Left lobe of liver (tissue), 2 donors: ENCODE results near the gene VIPR2. TPM values are rescaled to one million over a fixed set of nuclear protein-coding genes. Genes with fewer than 3 reads are reported as not detected.

Experiments used
- ATAC-seq: fragments of 200-7000 bp; cut with Tn5 transposase; one replicate; pipeline ENCODE4 v1.9.1; 2020; ENCODE audit warnings: mild to moderate bottlenecking, moderate library complexity
- DNase-seq: peaks from one replicate; pipeline ENCODE4 v3.0.0-alpha.2; 2020; ENCODE audit warnings: low spot score
- total RNA-seq: library from RNA; stranded (reverse); gene quantifications from one replicate; pipeline ENCODE4 v1.2.1, GENCODE V29; 2021
- donor health status: DM: no; HTN: no; CAD: no; lungs with moderate emphysema.
- donor health status: DM: no; HTN: yes; CAD: no.

The VIPR2 gene
- total RNA-seq, 1 donor from 2014 or later = 0.28 TPM

DNA sequence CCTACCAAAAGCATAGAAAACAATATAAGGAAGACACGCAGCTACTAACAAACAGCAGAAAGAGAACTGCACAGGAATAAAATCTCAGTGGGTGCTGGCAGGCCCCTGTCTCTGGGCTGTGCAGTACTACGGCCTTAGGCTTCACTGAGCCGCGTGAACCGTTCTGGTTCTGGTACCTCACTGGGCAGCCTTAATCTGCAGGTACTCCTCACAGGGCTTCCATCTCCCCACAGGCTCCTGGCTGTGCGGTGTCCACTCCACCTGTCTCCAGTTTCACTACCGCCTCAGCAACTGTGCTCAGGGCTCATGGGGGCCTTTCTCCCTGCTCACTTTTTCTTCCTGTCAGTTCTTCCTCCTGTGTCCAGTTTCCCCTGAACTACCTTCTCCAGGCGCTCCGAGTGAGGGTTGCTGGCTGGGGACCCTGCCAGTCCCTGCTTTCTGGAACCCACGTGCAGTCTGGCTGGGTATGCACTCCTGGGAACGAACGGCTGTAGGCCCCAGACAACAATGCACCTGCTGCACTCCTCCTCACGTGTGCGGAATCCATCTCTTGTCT lies 75.7 kb downstream of the VIPR2 start:
- no peak for ATAC-seq
- no peak for DNase-seq

GRCh38 chr7:159068488-159068811 lies 76.2 kb downstream of the VIPR2 start:
- ATAC-seq = peak; percentile 56

DNA sequence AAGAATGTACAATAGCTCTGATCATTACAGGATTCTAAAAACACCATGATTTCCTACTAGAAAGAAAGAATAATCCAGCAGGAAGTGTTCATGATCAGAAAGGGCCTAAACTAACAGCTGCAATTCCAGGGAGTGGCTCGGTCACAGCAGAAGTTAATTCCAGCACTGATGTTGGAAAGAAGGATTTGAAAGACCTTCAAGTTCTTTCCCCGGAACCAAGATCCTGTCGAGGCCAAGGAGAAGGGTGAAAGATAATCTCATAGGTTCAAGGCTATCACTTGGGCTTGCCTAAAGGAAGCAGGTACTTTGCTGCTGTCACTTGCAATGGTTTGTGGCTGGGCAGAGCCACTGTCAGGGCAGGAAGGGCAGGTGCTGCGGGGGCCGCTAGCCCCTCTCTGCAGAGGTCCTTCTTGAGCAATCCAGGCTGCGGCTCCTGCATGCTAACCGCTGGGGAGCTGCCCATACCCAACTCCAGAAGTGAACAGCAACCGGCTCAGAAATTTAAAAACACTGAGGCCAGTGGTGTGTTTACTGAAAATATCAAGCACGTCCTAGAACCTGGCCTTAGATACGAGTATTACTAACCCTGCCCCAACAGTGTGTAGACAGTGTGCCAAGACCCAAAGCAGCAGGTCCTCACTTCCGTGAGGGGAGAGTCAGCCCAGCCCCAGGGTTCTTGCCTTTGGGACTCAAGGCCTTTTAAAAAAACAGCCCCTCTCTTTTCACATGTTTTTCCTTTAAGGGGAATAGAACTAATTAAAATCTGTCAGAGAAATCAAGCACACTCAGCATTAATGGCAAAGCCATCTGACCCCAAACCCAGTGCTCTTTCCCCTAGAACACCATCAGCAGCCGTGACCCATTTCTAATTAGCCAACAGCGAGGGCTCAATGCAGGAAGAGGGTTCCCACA lies 76.8 kb downstream of the VIPR2 start:
- DNase-seq (no peak), ATAC-seq (no peak)

More at GRCh38 chr7:159068488-159068811, 76.2 kb downstream of the VIPR2 start:
- no peak for DNase-seq

GRCh38 chr7:159066816-159067575 lies 77.7 kb downstream of the VIPR2 start:
- no peak for ATAC-seq
- DNase-seq = no peak

GRCh38 chr7:159065852-159066480 lies 78.7 kb downstream of the VIPR2 start:
- DNase-seq (no peak), ATAC-seq (no peak)

GRCh38 chr7:159064816-159065510 lies 79.7 kb downstream of the VIPR2 start:
- DNase-seq (no peak), ATAC-seq (no peak)

GRCh38 chr7:159064121-159064815 lies 80.4 kb downstream of the VIPR2 start:
- ATAC-seq = no peak

DNA sequence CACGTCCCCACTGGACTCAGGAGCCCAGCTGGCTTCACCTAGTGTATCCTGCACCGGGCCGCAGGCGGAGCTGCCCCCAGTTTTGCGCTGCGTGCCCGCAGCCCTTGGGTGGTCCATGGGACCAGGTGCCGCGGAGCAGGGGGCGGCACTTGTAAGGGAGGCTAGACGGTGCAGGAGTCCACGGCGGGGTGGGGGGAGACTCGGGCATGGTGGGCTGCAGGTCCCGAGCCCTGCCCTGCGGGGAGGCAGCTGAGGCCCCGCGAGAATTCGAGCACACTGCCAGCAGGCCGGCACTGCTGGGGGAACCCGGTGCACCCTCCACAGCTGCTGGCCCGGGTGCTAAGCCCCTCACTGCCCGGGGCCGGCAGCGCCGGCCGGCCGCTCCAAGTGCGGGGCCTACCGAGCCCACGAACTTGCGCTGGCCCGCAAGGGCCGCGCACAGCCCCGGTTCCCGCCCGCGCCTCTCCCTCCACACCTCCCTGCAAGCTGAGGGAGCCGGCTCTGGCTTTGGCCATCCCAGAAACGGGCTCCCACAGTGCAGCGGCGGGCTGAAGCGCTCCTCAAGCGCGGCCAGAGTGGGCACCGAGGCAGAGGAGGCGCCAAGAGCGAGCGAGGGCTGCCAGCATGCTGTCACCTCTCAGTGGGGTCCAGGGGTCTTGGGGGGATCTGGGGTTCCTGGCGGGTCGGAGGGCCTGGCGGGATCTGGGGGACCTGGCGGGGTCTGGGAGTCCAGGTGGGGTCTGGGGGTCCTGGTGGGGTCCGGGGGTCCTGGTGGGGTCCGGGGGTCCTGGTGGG lies 81.4 kb downstream of the VIPR2 start:
- DNase-seq = no peak

More at GRCh38 chr7:159064121-159064815, 80.4 kb downstream of the VIPR2 start:
- no peak for DNase-seq

DNA sequence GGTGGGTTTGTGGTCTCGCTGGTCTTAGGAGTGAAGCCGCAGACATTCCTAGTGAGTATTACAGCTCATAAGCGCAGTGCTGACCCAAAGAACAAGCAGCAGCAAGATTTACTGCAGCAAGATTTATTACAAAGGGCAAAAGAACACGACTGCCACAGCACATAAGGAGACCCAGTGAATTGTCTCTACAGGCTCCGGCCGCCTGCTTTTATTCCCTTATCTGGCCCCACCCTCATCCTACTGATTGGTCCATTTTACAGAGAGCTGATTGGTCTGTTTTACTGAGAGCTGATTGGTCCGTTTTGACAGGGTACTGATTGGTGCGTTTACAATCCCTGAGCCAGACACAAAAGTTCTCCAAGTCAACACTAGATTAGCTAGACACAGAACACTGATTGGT lies 82.1 kb downstream of the VIPR2 start:
- no peak for DNase-seq

More for the DNA sequence above, 81.4 kb downstream of the VIPR2 start:
- no peak for ATAC-seq

GRCh38 chr7:159061674-159062212 lies 82.9 kb downstream of the VIPR2 start:
- ATAC-seq (no peak), DNase-seq (no peak)

More for the DNA sequence above, 82.1 kb downstream of the VIPR2 start:
- no peak for ATAC-seq

DNA sequence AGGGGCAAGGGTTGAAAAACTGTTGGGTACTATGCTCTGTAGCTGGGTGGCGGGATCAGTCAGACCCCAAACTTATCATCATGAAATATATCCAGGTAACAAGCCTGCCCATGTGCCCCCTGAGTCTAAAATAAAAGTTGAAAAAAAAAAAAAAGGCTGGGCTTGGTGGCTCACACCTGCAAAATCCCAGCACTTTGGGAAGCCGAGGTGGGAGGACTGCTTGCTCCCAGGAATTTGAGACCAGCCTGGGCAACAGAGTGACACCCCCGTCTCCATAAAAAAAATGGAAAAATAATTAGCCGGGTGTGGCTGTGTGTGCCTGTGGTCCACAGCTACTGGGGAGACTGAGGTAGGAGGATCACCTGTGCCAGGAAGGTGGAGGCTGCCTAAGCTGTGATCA lies 83.5 kb downstream of the VIPR2 start:
- no peak for ATAC-seq
- DNase-seq = no peak

DNA sequence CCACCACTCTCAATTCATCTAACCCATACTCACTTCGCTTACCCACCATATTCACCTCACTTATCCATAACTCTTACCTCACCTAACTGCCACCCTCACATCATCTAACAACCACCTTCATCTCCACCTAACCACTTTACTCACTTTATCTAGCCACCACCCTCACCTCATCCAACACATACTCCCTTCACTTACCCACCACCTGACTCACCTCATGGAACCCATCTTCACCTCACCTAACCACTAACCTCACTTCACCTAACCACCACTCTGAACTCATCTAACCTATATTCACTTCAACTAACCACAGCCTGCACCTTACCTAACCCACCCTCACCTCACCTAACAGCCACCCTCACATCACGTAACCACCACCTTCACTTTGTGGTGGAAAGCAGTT lies 84.2 kb downstream of the VIPR2 start:
- DNase-seq (no peak), ATAC-seq (no peak)

DNA sequence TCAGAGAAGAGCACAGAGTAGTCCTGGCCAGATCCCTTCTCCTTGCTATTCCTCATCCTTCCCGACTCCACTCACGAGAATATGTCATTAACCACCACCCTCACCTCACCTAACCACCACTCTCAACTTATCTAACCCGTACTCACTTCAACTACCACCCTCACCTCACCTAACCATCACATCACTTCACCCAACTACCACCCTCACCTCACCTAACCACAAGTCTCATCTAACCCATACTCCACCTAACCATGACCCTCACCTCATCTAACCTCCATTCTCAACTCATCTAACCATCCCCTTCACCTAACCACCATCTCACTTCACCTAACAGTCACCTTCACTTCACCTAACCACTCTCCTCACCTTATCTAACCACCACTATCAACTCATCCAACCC lies 85.0 kb downstream of the VIPR2 start:
- DNase-seq = no peak
- ATAC-seq = no peak

- ATAC-seq (no peak), DNase-seq (no peak)
These were observed 87.0 kb downstream of the VIPR2 start for GRCh38 chr7:159057647-159058046.

DNA sequence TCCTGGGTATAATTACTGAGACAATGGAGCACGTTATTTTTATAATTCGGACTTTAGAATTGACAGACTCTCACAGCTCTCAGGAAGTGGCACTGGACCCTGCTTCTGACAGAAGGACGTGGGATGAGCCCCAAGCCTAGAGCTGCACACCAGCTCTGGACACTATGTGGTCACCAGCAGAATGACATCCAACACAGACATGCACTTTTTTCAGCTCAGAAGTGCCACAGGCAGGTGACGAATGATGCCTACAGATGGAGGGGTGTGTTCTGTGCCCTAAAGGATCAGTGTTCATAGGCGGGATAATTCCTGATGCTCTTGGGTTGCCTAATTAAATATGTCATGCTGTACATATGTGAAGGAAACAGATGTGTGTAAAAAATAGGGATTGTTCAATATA lies 87.9 kb downstream of the VIPR2 start:
- DNase-seq = peak; percentile 12

DNA sequence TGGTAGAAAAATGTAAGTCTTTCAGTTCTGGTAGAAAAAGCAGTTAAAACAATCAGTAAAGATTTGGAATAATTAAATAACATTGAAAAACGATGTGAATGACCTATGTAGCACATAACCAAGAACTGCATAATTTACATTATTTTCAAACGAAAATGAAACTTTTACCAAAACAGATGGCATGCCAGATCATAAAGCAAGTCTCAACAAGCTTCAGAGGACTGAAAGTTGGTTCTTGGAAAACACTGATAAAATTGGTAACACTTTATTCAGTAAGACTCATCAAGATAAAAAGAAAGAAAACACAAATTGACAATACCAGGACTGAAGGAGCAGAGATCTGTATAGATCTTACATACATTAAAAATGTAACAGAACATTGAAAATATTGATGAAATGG lies 92.8 kb downstream of the VIPR2 start:
- ATAC-seq (no peak), DNase-seq (no peak)

More for the DNA sequence above, 87.9 kb downstream of the VIPR2 start:
- ATAC-seq = no peak

GRCh38 chr7:159050704-159051103 lies 94.0 kb downstream of the VIPR2 start:
- DNase-seq (no peak), ATAC-seq (no peak)

DNA sequence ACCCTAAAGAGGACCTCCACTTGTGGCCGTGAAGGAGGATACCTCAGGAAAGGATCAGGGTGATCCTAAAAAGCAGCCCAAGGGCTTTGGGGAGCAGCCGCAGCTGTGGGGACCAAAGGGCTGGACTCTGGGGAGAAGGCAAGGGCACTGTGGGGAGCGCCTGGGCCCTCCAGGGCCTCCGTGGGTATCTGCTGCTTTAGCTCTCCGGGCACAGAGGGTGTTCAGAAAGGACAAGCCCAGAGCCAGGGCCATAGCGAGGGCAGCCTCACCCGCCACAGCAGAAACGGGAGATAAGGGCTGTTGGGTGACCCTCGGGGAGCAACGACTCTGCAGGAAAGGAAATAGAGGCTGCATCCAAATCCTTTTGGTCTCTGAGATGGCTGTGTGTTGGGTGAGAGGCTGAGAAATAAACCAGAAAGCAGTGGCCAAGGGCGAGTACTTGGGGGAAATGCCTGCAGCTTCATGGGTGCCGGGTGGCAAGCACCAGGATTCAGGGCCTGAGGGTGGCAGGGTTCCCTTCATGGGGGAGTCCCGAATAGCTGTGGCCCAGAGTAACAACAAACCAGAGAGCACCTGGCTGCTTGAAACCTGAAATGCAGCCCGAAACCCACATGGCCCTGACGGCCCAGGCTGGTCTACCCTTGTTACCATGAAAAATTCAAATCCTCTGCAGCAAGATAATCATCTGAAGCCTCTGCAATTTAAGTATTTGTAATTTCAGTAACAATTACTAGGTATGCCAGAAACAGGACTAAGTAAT lies 95.2 kb downstream of the VIPR2 start:
- ATAC-seq = no peak
- DNase-seq = peak; percentile 24
